Endodermal cell (in vitro differentiated cells): Measurements from ENCODE around the gene TEX101. TPM values are rescaled to one million over a fixed set of nuclear protein-coding genes. Genes with fewer than 3 reads are reported as not detected.
"Not testable (repeated sequence)": the region's sequence is repeated elsewhere in the genome, so short reads cannot be mapped to it uniquely, and the experiment has no call there.

Source experiments
- DNase-seq: peaks from one replicate; pipeline ENCODE4 v3.0.0-alpha.2; 2017
- H3K27ac ChIP-seq: 2 replicates; pipeline ENCODE4 v1.5.1; 2013; ENCODE audit warnings: mild to moderate bottlenecking, low read depth, low read length, moderate library complexity
- H3K27me3 ChIP-seq: 2 replicates; pipeline ENCODE4 v1.6.1; 2013; ENCODE audit warnings: mild to moderate bottlenecking, low read length, moderate library complexity; ENCODE audit not compliant: insufficient read depth, control insufficient read depth, poor library complexity, severe bottlenecking
- H3K36me3 ChIP-seq: 2 replicates; pipeline ENCODE4 v1.7.0; 2013; ENCODE audit warnings: mild to moderate bottlenecking, low read length, moderate library complexity; ENCODE audit not compliant: control insufficient read depth, insufficient read depth
- H3K4me1 ChIP-seq: one replicate; pipeline ENCODE4 v1.7.0; 2013; ENCODE audit warnings: low read length; ENCODE audit not compliant: control insufficient read depth, insufficient read depth
- H3K4me3 ChIP-seq: 2 replicates; pipeline ENCODE4 v1.5.1; 2013; ENCODE audit warnings: mild to moderate bottlenecking, low read length, moderate library complexity
- H3K9ac ChIP-seq: 2 replicates; pipeline ENCODE4 v1.6.1; 2013; ENCODE audit warnings: mild to moderate bottlenecking, low read length, moderate library complexity; ENCODE audit not compliant: poor library complexity, severe bottlenecking; ENCODE audit errors: extremely low read depth
- H3K9me3 ChIP-seq: 2 replicates; pipeline ENCODE4 v1.6.1; 2013; ENCODE audit warnings: mild to moderate bottlenecking, low read length, moderate library complexity; ENCODE audit not compliant: control insufficient read depth
- H3K27ac Mint-ChIP-seq: 2 replicates; pipeline ENCODE4 v1.8.0; 2020; ENCODE audit warnings: mixed read lengths
- H3K27me3 Mint-ChIP-seq: 2 replicates; pipeline ENCODE4 v1.8.0; 2021; ENCODE audit warnings: mild to moderate bottlenecking, mixed read lengths; ENCODE audit not compliant: insufficient read depth
- H3K36me3 Mint-ChIP-seq: 2 replicates; pipeline ENCODE4 v1.8.0; 2020; ENCODE audit warnings: low read depth, mixed read lengths
- H3K4me1 Mint-ChIP-seq: 2 replicates; pipeline ENCODE4 v1.8.0; 2020; ENCODE audit warnings: mixed read lengths
- H3K4me3 Mint-ChIP-seq: 2 replicates; pipeline ENCODE4 v1.8.0; 2020; ENCODE audit warnings: mild to moderate bottlenecking, moderate library complexity, mixed read lengths
- H3K9me3 Mint-ChIP-seq: 2 replicates; pipeline ENCODE4 v1.8.0; 2020; ENCODE audit warnings: mild to moderate bottlenecking, mixed read lengths
- CTCF ChIP-seq: fragments of 200-600 bp; sonication (generic); conservative IDR thresholded peaks from 2 replicates; pipeline ENCODE4 v1.5.0; 2021; ENCODE audit warnings: antibody characterized with exemption, mild to moderate bottlenecking
- WGBS, 2 experiments: methylation state at CpG; one replicate each; pipeline versions ENCODE4 v1.1.5 to v1.1.7; 2013; ENCODE audit warnings: missing lambda C conversion rate in 2 of 2, mixed read lengths in 1 of 2; ENCODE audit not compliant: insufficient coverage in 1 of 2, insufficient read length in 1 of 2; 5-methylcytosine and 5-hydroxymethylcytosine counted together
- total RNA-seq, 2 donors: library from RNA; stranded (reverse); fragmentation: NEBNext Ultra II Directional in 1 of 2; extraction: Animal tissue kit (Norgen Biotek cat#: 25700) in 1 of 2; gene quantifications; 2 replicates in 1 of 2; 3 replicates in 1 of 2; pipeline ENCODE4 v1.2.1, GENCODE V29; 2021

Gene TEX101
- total RNA-seq, 2 donors from 2014 or later = 0.59 TPM; not detected in 1

- Histone ChIP-seq H3K4me3 (no peak overlapping the region), H3K36me3 (no peaks in the 10 kb centered on the region), H3K27ac (no peak overlapping the region), H3K27me3 (no peaks in the 10 kb centered on the region), H3K9ac (no peak overlapping the region), H3K9me3 (peaks cover 5% of the 10 kb centered on the region), H3K4me1 (peaks cover 5% of the 10 kb centered on the region)
- Mint-ChIP-seq H3K36me3 (peaks cover under 1% of the 10 kb centered on the region), H3K4me1 (peaks cover 11% of the 10 kb centered on the region), H3K27me3 (no peaks in the 10 kb centered on the region), H3K27ac (peak overlapping the region; percentile 41), H3K4me3 (no peak overlapping the region), H3K9me3 (peaks cover 41% of the 10 kb centered on the region)
- no peak for TF ChIP-seq CTCF
- WGBS, 2 experiments = 75 to 78% methylated on average over 3 to 4 of the region's 4 CpGs
- no peak for DNase-seq
These were observed 33.8 kb upstream of the TEX101 start for GRCh38 chr19:43380771-43381386.

DNA sequence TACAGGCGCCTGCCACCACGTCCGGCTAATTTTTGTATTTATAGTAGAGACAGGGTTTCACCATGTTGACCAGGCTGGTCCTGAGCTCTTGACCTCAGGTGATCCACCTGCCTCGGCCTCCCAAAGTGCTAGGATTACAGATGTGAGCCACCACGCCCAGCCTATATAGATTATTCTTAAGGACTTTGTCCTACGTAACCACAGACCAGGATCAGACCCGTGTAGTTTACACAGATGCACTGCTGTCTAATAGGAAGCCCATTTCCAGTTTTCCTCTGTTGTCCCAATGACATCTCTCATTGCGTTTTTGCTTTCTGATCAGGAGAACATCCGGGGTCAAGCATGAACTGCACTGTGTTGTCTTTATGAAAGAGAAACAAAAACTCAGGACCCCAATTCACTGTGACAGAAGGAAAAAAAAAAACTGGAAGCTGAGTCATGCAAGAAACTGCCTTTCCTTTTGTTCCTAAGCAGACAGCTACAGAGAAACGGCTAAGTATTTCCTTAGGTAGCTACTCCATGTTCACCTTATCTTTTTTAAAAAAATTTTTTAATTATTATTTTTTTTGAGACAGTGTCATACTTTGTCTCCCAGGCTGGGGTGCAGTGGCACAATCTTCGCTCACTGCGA lies 32.0 kb upstream of the TEX101 start:
- WGBS, 2 experiments = 60 to 83% methylated on average over 1 to 7 of the region's 12 CpGs
- Mint-ChIP-seq H3K9me3 (peaks cover 58% of the 10 kb centered on the region), H3K4me1 (peaks cover 11% of the 10 kb centered on the region)
- DNase-seq, H3K4me3 ChIP-seq, H3K36me3 ChIP-seq, H3K36me3 Mint-ChIP-seq, H3K27me3 ChIP-seq, H3K27me3 Mint-ChIP-seq, H3K4me3 Mint-ChIP-seq, H3K27ac Mint-ChIP-seq, H3K4me1 ChIP-seq, H3K9ac ChIP-seq, H3K27ac ChIP-seq, H3K9me3 ChIP-seq: not testable (repeated sequence)

DNA sequence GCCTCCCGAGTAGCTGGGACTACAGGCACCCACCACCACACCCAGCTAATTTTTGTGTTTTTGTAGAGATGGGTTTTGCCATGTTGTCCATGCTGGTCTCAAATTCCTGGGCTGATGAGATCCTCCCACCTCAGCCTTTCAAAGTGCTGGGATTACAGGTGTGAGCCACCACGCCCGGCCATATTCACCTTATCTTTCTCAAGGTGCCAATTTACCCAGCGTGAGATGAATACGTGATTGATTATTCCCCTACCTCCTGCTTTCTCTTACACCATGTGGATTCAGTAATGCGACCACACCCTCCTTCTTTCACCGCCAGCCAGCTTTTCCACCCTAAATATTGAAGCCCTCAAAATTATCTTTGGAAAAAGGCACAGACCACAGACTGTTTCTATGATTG lies 31.4 kb upstream of the TEX101 start:
- H3K27me3 ChIP-seq, H3K36me3 Mint-ChIP-seq, H3K9me3 ChIP-seq, H3K27me3 Mint-ChIP-seq, H3K4me1 ChIP-seq, H3K27ac ChIP-seq, H3K36me3 ChIP-seq, H3K9ac ChIP-seq, H3K4me3 Mint-ChIP-seq, DNase-seq, H3K4me3 ChIP-seq, H3K27ac Mint-ChIP-seq: not testable (repeated sequence)
- H3K4me1 Mint-ChIP-seq = peaks cover 11% of the 10 kb centered on the region
- 85 to 93% methylated on average over 3 to 6 of the region's 7 CpGs for WGBS, 2 experiments
- H3K9me3 Mint-ChIP-seq = peaks cover 63% of the 10 kb centered on the region

DNA sequence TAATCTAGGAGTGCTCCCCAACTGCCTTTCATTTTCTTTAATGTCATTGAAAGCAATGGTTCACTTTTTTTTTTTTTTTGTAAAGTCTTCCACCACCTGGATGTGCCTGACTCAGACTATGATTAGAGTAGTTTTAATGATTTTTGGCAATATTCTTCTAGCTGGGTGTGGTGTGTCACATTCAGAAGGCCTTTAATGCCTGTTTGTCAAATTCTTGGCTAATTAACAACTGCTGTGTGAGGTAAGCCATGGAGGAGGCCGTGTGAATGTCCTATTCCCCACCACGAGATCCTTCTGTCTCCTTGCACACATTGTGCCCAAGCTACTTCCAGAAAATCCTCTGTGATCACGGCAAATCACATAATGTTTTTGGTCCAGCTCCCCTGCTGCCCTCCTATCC lies 30.9 kb upstream of the TEX101 start:
- WGBS, 2 experiments = 96% methylated on average over 3 of the region's 3 CpGs; no CpG with 5 or more reads in 1 of the 2 experiments

GRCh38 chr19:43390903-43391551 lies 23.7 kb upstream of the TEX101 start:
- not testable (repeated sequence) for H3K27me3 ChIP-seq, H3K9me3 ChIP-seq, H3K9ac ChIP-seq, H3K27ac ChIP-seq, H3K4me1 ChIP-seq, H3K4me1 Mint-ChIP-seq, H3K27me3 Mint-ChIP-seq, H3K4me3 ChIP-seq, H3K27ac Mint-ChIP-seq, DNase-seq, H3K4me3 Mint-ChIP-seq, H3K36me3 ChIP-seq, H3K36me3 Mint-ChIP-seq
- 89 to 92% methylated on average over 8 to 9 of the region's 11 CpGs for WGBS, 2 experiments
- peaks cover 64% of the 10 kb centered on the region for H3K9me3 Mint-ChIP-seq

More for the DNA sequence above, 30.9 kb upstream of the TEX101 start:
- DNase-seq, H3K27me3 ChIP-seq, H3K36me3 Mint-ChIP-seq, H3K4me1 ChIP-seq, H3K9ac ChIP-seq, H3K27ac ChIP-seq, H3K27me3 Mint-ChIP-seq, H3K27ac Mint-ChIP-seq, H3K4me3 ChIP-seq, H3K9me3 ChIP-seq, H3K36me3 ChIP-seq, H3K4me3 Mint-ChIP-seq: not testable (repeated sequence)
- peaks cover 11% of the 10 kb centered on the region for H3K4me1 Mint-ChIP-seq
- H3K9me3 Mint-ChIP-seq = peaks cover 61% of the 10 kb centered on the region

- not testable (repeated sequence) for H3K4me1 ChIP-seq, H3K36me3 Mint-ChIP-seq, H3K9ac ChIP-seq, H3K4me3 ChIP-seq, H3K4me1 Mint-ChIP-seq, H3K27me3 Mint-ChIP-seq, H3K4me3 Mint-ChIP-seq, DNase-seq, H3K27ac ChIP-seq, H3K27me3 ChIP-seq, H3K27ac Mint-ChIP-seq, H3K36me3 ChIP-seq, H3K9me3 ChIP-seq
- peaks cover 59% of the 10 kb centered on the region for H3K9me3 Mint-ChIP-seq
- 91 to 98% methylated on average over 6 of the region's 6 CpGs for WGBS, 2 experiments
These were observed 23.1 kb upstream of the TEX101 start for GRCh38 chr19:43391552-43391935.
